ENCODE data around the gene TDRD10. TPM values are rescaled to one million over a fixed set of nuclear protein-coding genes. Genes with fewer than 3 reads are reported as not detected.

The TDRD10 gene
- total RNA-seq, 1 donor: not detected

- no peak for DNase-seq (ENCODE audit: low read depth)
- TF ChIP-seq CTCF (IDR thresholded peaks at IDR 0.05; ENCODE audit: insufficient read depth, low read depth, low read length): no peak
- H3K4me3 ChIP-seq (ENCODE audit: low read depth, low read length): no peak overlapping the region
Measured at GRCh38 chr1:154541231-154541630, 39.2 kb downstream of the TDRD10 start.

GRCh38 chr1:154546264-154547063 is 44.4 kb downstream of the TDRD10 start:
- peak; percentile 59 for DNase-seq (ENCODE audit: low read depth)
- TF ChIP-seq CTCF (IDR thresholded peaks at IDR 0.05; ENCODE audit: insufficient read depth, low read depth, low read length): peak; percentile 84
- H3K4me3 ChIP-seq (ENCODE audit: low read depth, low read length): no peak overlapping the region

- TF ChIP-seq CTCF (IDR thresholded peaks at IDR 0.05; ENCODE audit: insufficient read depth, low read depth, low read length): no peak
- no peak overlapping the region for H3K4me3 ChIP-seq (ENCODE audit: low read depth, low read length)
- DNase-seq (ENCODE audit: low read depth): no peak
Measured at GRCh38 chr1:154547105-154547732, 45.2 kb downstream of the TDRD10 start.

- no peak overlapping the region for H3K4me3 ChIP-seq (ENCODE audit: low read depth, low read length)
- no peak for TF ChIP-seq CTCF (IDR thresholded peaks at IDR 0.05; ENCODE audit: insufficient read depth, low read depth, low read length)
- no peak for DNase-seq (ENCODE audit: low read depth)
Measured at GRCh38 chr1:154548028-154548427, 46.0 kb downstream of the TDRD10 start.

- no peak for DNase-seq (ENCODE audit: low read depth)
- TF ChIP-seq CTCF (IDR thresholded peaks at IDR 0.05; ENCODE audit: insufficient read depth, low read depth, low read length): no peak
- no peak overlapping the region for H3K4me3 ChIP-seq (ENCODE audit: low read depth, low read length)
Measured at GRCh38 chr1:154549202-154549770, 47.3 kb downstream of the TDRD10 start.

GRCh38 chr1:154550070-154550469 is 48.1 kb downstream of the TDRD10 start:
- no peak for TF ChIP-seq CTCF (IDR thresholded peaks at IDR 0.05; ENCODE audit: insufficient read depth, low read depth, low read length)
- H3K4me3 ChIP-seq (ENCODE audit: low read depth, low read length): no peak overlapping the region
- no peak for DNase-seq (ENCODE audit: low read depth)
